ENCODE results near the gene COQ2.
"Not testable (repeated sequence)": the region's sequence is repeated elsewhere in the genome, so short reads cannot be mapped to it uniquely, and the experiment has no call there.

COQ2 gene

DNA sequence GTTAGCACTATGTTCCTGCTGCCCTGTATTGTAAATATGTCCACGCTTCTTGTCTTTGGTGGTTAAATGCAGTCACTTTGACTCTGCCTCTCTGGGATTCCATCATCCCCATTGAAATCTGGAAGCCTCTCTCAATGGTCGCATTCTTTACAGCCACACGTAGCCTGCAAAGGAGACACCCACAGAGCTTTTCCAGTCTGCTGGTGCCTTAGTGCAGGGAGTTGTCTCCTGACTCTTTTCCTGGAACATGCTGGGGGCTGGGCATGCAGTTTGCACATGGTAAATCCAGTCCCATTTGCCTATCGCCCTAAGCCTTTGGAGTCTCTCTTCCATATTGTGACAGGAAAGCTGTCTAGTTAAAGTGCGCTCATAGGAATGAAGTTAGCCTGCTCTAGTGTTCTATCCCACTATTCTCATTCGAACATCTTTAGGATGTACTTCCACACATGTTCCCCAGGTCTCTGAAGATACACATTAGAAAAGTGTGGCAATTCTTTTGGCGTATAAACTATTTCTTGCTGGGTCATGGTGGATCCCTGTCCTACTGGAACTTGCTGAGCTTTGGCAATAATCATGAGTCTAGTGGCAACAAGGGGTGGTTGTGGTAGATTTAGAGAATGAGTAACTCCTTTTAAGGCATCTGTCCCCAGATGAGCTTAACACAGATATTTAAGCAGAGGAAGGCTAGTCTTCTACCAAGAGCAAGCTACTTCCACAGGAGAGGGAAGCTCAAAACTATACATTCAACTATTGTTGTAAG is 33.7 kb downstream of the COQ2 start:
- DNase-seq (ENCODE audit: low read depth in 2 of 2, low spot score in 1 of 2), result no peak

DNA sequence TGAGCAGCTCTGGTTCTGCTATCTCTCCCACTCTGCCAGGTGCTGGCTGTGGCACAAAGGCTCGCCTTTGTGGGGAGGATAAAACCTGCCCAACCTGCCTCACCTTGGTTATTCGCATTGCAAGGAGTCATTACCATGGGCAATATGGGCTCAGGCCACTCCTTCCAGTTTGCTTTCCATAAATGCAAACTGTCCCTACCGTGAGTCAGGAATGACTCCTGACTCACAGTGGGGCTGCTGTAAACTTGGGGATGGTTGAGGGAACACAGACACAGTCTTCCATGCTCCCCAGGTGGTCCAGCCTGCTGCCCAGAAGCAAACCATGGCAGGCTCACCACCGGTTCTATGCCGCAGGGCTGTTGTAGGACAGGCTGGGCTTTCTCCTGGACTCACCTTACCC is 36.1 kb downstream of the COQ2 start:
- DNase-seq (ENCODE audit: low read depth in 2 of 2, low spot score in 1 of 2), result no peak

DNA sequence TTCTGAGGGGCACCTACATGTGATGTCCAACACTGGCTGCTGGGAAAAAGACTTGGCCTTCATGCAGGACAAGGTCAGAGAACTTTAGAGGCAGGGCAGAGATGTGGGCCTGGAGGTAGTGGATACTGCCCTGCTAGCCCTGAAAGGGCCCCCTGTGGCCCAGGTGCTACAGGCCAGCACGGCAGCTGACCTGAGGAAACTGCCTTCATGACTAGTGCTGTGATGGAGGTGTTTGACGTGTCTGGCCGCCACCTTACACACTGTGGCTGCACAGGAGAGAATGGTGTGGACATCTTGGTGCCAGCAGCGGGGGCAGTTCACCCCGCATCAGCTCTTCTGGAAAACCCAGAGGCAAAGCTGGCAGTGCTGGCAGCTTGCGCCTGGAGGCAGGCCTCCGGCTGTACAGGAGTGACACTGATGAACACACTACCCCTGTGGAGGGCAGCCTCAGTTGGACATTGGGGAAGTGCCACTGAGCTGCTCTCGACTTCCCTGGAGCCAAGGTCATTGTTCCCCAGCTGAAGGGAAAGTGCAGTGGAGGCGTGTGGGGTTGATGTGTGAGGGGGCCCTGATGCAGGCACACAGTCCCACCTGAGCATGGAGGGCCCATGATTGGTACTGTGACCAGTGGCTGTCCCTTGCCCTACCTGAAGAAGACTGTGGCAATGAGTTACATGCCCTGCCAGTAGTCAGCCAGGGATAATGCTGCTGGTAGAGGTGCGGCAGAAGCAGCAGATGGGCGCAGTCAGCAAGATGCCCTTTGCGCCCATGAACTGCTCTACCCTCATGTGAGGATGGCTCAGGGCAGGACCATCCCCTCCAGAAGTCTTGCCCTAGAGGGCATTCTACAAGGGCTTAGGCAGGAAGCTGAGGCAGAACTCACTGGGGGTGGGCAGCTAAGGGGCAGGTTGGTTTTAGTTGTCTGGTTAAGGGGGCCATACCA is 36.9 kb downstream of the COQ2 start:
- no peak for DNase-seq (ENCODE audit: low read depth in 2 of 2, low spot score in 1 of 2)

DNA sequence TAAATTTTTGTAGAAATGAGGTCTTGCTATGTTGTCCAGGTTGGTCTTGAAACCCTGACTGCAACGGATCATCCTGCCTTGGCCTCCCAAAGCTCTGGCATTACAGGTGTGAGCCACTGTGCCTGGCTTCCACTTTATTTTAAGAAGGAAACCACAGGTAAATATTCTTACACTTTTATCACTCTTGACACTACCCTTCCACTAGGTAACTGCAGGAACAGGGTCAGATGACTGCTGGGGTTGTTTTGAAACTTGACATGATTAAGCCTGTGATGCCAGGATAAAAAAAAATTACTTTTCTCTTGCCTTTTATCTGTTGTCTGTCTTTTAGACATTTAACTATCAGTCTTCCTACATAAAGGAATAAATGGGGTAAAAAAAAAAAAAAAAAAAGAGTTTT is 43.5 kb downstream of the COQ2 start:
- DNase-seq (ENCODE audit: low read depth in 2 of 2, low spot score in 1 of 2), result no peak

DNA sequence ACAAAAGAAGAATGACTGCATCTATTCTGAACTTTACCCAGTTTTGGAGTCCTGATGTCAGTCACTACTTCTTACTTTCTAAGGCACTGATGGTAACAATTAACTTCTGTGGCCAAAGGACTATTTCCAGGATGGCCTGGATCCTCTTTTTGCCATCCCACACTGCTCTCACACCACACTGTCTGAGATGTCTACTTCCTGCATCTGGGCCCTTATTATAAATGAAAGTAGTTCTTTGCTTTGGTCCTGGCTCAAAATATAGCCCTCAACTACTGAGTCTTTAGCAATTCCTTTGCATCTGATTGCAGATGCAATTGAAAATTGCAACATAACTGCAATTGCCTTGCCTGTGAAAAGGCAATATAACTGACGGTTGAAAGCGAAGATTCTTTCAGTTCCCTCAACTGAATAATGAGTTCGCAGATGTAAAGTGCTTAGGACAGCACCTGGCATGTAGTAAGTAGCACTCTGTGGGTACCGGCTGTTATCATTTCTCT is 44.2 kb downstream of the COQ2 start:
- DNase-seq (ENCODE audit: low read depth in 2 of 2, low spot score in 1 of 2), result no peak

DNA sequence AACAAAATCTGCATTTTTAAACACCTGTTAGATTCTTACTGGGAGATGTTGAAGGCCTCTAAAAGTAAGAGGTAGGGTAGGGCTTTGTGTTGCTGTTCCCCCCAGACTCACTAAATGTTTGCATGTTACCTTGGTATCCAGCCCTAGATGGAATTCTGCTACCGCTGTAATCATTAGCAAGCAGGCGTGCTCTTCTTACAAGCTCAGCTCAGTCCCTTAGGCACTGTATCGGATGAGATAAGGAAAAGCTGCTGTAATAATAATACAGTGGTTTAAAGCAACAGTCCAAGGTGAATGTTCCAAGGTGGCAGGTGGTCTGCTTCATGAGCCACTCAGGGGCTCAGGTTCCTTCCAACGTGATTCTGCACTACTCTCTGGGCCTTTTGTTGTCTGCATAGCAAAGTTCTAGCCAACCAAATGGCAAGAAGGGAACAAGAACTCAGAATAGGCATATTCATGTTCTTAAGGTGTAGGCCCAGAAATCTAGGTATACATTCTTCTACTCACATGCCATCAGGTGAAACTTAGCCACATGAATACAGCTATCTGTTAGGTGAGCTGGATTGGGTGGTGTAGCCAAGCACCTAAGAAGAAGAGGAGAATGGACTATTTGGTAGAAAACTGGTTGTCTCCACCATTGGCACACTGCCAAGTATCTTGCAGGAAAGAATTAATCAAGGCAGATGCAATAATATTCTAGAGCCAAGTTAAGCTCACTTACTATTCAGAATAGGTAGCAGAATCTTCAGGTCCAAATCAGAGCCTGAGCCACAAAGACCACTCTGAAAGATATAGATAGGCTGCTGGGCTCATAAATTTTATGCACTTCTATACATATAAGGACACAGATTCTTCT is 46.0 kb downstream of the COQ2 start:
- DNase-seq (ENCODE audit: low read depth in 2 of 2, low spot score in 1 of 2), result no peak

DNA sequence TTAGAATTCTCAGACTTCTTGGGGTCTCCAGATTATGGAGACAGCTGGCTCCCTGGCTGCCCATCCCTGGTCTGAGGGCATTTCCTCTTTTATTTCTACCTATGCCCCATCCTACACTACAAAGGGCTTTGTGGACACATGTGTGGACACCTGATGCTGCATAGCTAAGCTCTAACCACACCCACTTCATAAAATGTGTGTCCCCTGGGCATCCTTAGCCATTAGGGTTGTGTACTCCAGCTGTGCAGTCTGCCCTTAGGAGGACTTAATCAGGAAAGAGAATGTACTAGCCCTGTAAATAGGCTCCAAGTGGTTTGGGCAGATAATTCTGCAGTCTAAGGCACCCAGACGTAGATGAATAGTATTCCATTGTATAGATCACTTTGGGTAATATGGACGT is 47.0 kb downstream of the COQ2 start:
- no peak for DNase-seq (ENCODE audit: low read depth in 2 of 2, low spot score in 1 of 2)

DNA sequence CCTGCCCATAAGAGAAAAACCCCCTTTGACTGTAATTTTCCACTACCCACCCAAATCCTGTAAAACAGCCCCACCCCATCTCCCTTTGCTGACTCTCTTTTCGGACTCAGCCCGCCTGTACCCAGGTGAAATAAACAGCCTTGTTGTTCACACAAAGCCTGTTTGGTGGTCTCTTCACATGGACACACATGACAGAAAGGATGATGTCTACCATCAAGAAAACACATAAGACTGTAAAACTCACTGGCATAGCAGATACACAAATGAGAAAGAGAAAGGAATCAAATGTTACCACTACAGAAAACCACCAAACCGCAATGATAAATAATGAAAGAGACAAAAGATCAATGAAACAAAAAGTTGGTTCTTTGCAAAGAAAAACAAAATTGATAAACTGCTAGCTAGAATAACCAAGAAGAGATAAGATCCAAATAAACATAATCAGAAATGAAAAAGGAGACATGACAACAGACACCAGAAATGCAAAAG is 48.9 kb downstream of the COQ2 start:
- DNase-seq (ENCODE audit: low read depth in 2 of 2, low spot score in 1 of 2), result not testable (repeated sequence)

DNA sequence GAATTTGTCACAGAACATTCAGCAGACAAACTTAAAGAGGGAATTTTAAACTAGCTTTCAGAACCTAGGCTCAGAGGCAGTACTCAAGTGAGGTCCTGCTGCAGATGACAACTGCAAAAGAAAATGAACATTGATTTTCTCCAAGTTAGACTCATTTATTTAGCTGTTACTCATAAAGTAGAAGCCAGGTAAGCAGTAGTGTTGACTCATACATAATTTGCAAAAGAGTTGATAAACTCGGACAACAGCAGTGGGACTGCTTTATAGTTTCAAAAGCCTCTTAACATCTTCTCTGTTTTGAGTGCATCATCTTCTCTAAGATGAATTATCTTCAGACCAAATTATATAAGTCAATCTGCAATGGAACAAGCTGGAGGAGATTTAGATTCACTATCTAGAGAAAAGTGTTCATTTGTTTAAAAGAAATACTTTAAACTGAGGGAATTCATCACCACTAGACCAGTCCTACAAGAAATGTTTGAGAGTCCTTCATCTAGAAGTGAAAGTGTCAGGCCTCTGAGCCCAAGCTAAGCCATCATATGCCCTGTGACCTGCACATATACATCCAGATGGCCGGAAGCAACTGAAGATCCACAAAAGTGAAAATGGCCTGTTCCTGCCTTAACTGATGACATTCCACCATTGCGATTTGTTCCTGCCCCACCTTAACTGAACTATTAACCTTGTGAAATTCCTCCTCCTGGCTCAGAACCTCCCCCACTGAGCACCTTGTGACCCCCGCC is 49.5 kb downstream of the COQ2 start:
- no peak for DNase-seq (ENCODE audit: low read depth in 2 of 2, low spot score in 1 of 2)

DNA sequence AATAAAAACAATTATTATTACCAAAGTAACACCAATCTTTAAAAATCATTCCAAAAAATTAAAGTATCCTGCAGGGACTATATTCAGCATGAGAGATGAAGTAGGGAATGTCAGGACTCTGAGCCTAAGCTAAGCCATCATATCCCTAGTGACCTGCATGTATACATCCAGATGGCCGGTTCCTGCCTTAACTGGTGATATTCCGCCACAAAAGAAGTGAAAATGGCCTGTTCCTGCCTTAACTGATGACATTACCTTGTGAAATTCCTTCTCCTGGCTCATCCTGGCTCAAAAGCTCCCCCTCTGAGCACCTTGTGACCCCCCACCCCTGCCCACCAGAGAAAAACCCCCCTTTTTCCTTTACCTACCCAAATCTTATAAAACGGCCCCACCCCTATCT is 50.2 kb downstream of the COQ2 start:
- DNase-seq (ENCODE audit: low read depth in 2 of 2, low spot score in 1 of 2), result not testable (repeated sequence)

DNA sequence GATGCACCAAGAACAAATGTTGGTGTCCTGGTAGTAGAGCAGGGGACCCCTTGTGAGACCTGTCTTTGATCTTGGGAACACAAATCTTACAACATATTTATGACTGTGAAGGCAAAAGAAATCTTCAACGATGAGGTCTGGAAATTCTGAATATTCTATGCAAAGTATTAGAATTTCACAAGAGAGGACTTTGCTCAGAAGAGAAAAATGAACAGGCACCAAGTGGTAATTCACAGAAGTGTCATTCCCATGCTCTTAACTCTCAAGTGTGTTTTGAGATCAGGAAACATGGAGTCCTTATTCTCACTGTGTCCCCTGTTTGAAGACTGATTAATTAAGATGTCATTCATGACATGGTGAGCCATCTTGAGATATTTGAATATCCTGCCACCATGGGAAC is 52.5 kb downstream of the COQ2 start:
- no peak for DNase-seq (ENCODE audit: low read depth in 2 of 2, low spot score in 1 of 2)

DNA sequence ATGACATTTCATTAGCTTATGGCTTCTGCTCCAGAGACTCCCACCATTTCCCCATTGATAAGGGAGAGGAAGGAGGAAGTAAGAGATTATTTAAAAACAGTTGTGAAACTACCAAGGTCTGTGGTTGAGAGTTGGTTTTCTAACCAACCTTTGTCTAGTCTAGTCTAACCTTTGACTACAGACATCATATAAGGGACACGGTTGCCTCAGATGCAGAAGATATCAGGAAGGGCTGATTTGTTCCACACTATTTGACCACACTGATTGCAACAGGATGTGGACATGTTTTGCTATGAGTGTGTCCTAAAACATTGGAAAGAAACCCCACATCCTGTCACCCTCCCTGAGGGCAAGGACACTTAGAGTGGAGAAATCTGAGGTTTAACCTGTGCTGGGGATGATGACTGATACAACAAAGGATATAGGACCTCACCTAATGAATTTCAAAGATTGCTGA is 53.0 kb downstream of the COQ2 start:
- no peak for DNase-seq (ENCODE audit: low read depth in 2 of 2, low spot score in 1 of 2)

DNA sequence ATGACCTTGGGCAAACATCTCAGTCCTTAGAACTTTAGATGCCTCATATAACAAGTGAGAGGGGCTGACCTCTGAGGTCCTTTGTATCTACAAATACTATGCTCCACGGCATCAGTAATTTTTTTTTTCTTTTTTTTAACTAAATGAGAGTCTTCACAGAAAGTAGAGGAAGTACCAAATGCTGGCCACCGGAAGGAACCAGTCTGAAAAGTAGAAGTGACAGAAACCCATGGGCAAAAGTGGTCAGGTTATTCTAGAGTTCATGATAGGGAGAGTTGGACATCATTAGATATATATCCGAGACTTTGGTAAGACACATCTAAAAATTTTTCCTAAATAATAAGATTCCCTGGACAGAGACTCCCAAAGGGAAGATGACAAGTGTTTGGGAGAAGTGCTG is 53.7 kb downstream of the COQ2 start:
- DNase-seq (ENCODE audit: low read depth in 2 of 2, low spot score in 1 of 2), result no peak

DNA sequence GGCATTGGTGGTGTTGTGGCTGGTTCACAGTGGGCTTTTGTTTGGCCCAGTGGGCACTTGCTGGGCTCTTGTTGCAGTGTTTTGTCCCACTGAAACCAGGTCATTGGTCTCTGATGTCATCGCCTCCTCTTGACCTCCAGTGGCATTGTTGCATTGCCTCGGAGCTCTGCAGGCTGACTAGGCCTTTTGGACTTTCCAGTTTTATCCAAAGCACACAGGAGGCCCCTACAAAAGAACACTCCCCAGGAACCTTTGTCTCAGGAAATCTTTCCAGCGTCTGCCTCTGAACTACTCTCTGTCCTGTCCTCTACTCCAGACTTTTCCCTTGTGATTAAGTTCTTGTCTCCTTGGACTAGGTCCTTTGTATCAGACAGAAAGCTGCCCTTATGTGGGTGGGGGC is 54.8 kb downstream of the COQ2 start:
- no peak for DNase-seq (ENCODE audit: low read depth in 2 of 2, low spot score in 1 of 2)

DNA sequence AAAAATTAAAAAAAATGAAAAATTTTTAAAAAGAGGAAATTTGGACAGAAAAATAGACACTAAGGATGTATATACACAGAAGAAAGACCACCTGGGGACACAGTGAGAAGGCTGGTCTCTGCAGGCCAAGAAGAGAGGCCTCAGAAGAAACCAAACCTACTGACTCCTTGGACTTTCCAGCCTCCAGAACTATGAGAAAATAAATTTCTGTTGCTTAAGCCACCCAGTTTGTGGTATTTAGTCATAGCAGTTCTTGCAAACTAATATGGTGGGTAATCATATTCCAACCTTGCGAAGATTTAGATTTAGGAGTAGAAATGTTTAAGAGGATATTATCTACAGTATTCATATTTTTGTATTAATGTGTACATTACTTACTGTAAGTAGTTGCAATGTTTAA is 56.4 kb downstream of the COQ2 start:
- DNase-seq (ENCODE audit: low read depth in 2 of 2, low spot score in 1 of 2), result no peak

DNA sequence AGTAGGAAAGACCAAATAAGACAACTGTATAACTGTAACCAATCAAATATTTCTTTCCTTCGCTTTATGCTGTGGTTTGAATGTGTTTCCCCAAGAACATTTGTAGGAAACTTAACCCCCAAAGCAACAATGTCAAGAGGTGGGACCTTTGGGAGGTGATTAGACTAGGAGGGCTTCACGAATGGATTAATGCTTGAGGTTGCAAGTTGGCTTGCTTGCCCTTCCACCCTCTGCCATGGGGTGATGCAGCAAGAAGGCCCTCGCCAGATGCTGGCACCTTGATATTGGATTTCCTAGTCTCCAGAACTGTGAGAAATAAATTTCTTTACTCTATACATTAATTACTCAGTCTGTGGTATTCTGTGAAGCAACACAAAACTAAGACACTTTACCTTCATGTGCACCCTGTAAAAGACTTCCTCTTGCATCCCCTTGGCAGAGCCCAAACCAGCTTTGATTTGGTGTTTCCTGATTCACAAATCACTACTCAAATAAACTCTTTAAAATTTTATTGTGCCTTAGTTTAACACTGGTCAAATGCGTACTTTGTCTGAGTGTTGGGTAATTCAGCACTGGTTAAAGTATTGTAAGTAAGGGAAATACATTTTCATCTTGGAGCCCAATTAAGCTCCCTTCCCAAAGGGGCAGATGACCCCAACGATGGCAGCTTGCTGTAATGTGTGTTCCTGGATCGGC is 59.9 kb downstream of the COQ2 start:
- no peak for DNase-seq (ENCODE audit: low read depth in 2 of 2, low spot score in 1 of 2)

DNA sequence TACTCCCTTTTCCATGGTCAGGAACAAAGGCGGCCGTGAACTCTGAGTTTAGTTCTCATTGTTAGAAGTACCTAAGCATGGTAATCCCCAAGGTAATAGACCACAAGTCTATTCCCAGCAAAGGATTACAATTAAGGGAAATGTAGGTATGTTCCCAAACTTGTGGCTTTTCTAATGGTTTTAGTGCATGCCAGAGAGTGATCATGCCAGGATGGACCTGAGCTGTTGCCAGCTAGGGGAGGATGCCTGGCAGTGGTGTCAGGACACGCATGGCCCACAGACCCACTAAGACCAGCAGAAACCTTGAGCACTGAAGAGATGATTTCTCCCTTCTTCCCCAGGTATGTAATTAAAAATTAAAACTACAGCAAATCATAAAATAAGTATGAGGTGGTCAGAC is 60.8 kb downstream of the COQ2 start:
- no peak for DNase-seq (ENCODE audit: low read depth in 2 of 2, low spot score in 1 of 2)

DNA sequence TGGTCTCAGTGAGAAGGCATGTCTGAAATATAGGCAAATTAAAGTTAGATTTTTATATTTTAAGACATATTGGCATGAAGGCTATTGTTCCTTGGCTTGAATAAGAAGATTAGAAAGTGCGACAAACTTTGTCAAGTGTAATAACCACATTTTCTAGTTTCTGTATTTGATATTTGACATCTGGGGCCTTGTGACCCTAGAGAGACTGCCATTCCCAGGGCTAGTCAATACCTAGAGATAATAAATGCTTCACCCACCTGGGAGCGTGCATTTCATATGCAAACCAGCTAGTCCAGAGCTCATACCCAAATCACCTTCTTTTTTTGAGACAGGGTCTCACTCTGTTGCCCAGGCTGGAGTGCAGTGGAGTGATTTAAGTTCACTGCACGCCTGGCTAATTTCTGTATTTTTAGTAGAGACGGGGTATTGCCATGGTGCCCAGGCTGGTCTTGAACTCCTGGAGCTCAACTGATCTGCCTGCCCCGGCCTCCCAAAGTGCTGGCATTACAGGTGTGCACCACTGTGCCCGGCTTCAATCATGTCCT is 62.6 kb downstream of the COQ2 start:
- no peak for DNase-seq (ENCODE audit: low read depth in 2 of 2, low spot score in 1 of 2)

All from stimulated activated CD8-positive, alpha-beta memory T cell treated with anti-CD3 and anti-CD28 coated beads, Interleukin-4, amount 100 ng/mL, for 4 hours (primary cell).